HG02852 (cell line): ENCODE measurements around the gene WBP2.
"Not testable (repeated sequence)": the region's sequence is repeated elsewhere in the genome, so short reads cannot be mapped to it uniquely, and the experiment has no call there.

Experiments used
- ATAC-seq: cut with Tn5 transposase; IDR thresholded peaks from one replicate; pipeline ENCODE4 v1.9.1; 2021; ENCODE audit warnings: mild to moderate bottlenecking, moderate library complexity; ENCODE audit not compliant: unreplicated experiment

Gene WBP2

GRCh38 chr17:75869282-75870141 lies 14.4 kb upstream of the WBP2 start:
- no peak for ATAC-seq

DNA sequence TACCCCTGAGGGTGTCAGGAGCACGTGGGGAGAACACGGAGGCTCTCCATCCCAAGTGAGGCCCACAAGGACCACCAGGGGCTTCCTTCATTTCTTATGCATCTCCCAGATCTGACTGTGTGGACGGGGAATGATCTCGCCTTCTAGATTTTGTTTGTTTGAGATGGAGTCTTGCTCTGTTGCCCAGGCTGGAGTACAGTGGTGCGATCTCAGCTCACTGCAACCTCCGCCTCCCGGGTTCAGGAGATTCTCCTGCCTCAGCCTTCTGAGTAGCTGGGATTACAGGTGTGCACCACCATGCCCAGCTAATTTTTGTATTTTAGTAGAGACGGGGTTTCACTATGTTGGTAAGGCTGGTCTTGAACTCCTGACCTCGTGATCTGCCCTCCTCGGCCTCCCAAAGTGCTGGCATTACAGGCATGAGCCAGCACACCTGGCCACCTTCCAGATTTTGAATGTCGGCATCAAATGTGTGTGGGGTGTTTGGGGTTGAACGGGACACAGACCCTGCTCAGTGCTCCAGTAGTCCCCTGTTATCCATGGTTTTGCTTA lies 13.7 kb upstream of the WBP2 start:
- not testable (repeated sequence) for ATAC-seq

DNA sequence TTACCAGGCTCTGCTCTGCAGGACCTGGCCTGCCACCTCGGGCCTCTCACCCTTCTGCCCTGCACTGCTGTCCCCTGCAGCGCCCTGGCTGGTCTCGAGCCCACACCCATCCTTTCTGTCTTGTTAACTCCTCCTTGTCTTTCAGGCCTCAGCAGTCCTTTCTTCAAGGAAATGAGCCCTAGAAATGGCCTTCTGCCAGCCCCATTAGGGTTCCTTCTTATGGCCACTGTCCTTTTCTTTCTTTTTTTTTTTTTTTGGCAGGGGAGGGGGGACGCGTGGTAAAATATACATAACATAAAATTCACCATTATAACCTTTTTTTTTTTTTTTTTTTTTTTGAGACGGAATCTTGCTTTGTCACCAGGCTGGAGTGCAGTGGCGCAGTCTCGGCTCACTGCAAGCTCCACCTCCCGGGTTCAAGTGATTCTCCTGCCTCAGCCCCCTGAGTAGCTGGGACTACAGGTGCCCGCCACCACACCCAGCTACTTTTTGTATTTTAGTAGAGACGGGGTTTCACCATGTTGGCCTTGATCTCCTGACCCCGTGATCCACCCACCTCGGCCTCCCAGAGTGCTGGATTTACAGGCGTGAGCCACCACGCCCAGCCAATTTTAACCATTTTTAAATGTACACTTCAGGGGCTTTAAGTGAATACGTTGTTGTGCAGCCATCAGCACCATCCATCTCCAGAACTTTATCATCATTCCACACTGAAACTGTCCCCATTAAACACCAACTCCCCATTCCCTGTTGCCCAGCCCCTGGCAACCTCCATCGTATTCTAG lies 10.5 kb upstream of the WBP2 start:
- not testable (repeated sequence) for ATAC-seq

DNA sequence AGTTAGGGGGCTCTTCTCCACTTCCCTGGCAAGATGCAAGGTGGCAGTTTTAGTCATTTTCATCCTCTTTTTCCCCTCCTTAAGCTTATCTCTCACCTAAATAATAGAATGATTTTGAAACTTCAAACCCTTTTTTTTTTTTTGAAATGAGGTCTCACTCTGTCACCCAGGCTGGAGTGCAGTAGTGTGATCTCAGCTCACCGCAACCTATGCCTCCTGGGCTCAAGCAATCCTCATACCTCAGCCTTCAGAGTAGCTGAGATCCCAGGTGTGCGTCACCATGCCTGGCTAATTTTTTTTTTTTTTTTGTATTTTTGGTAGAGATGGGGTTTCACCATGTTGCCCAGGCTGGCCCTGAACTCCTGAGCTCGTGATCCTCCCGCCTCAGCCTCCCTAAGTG lies 9.8 kb upstream of the WBP2 start:
- peak; percentile 6 for ATAC-seq

DNA sequence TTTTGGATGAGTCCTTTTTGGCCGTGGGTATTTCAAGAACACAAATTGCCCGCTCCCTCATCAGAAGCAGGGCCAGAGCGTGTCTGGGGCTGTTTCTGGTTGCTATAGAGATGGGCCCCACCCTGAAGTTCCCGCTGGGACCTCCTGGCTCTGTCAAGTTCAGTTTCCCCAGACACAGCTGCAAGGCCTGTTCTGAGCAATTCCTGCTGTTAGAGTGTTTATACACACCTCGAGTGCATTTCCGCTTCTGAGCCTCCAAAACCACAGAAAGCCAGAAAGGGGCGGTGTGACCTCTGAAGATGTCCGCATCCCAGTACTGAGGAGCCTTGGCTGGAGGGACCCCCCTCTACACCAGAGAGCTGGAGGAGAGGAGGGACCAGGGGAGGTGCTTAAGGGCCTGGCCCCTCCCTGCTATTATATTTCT lies 9.3 kb upstream of the WBP2 start:
- peak; percentile 87 for ATAC-seq

GRCh38 chr17:75861927-75862317 lies 6.8 kb upstream of the WBP2 start:
- no peak for ATAC-seq

- not testable (repeated sequence) for ATAC-seq
Observed at GRCh38 chr17:75859358-75859757, 4.2 kb upstream of the WBP2 start.

DNA sequence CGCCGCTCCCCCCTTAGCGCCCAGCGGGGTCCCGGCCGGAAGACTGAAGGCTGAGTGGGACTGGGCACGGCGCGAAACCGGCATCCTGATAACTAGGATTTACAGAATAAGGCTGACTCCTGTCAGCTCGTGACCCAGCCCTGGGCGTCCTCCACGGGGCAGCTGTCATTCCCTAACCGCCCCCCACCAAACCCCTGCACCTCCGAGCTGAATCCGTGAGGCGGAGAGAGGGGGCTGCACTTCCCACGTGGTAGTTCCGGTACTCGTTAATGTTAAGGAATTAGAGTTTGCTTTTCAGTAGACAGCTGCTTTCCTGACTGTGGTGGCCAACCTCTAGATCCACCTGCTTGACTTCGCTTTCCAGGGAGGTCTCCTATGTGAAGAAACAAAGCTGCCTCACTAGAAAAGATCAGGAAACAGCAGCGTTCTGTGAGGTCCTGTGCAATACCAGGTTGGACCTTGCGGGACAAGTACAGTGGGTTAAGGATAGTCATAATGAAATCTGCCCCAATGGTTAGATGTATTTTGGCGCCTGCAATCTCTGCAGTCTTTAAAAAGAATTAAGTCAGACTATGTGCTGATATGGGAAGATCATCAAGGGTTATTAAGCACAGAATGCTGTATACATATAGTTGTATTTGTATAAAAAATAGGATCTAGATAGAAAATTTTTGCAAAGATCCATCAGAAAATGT lies 1.1 kb upstream of the WBP2 start:
- ATAC-seq = no peak

- no peak for ATAC-seq
Observed at GRCh38 chr17:75854881-75855309, 240 bp downstream of the WBP2 start.

DNA sequence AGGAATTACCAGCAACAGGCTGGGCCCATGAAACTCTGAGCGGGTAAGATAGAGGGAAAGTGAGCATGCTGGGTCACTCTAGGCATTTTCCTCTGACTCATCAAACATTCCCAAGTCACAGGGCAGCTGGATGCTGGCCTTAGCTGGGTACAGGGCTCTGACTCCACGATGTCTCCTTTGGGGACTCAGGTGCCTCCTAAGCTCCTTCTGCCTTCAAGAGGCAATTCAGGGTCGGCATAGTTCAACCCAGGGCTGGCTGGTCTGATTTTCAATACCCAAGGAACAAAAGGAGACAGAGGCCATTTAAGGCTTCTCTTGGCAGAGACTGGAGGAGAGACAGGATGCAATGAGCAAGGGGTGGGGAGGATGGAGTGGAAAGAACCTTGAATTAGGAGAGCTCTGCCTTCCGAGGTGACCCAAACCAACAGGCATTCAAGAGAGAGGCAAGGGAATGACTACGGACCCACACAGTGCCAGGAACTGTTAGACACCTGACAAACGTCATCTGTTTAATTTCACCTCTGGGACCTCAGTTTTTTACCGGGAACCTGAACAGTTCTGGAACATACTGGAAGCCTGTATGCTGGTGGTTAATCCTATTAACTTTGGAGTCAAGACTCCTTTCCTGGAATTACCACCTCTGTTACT lies 910 bp downstream of the WBP2 start:
- ATAC-seq = no peak

DNA sequence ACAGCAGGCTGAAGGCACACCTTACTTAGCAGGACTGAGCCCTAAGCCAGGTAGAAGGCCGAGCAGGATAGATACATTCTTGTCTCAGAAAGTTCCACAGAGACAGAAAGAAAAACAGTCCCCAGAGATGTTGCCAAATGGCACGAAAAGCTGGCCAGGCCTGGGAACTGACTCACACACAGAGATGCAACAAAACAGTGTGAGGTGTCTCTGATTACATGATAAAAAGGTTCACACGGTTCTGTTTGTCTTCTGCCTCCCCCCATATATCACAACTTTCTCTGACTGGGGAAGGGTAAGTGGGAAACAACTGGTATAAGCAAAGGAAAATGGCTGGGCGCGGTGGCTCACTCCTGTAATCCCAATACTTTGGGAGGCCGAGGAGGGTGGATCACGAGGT lies 1.7 kb downstream of the WBP2 start:
- ATAC-seq = no peak

DNA sequence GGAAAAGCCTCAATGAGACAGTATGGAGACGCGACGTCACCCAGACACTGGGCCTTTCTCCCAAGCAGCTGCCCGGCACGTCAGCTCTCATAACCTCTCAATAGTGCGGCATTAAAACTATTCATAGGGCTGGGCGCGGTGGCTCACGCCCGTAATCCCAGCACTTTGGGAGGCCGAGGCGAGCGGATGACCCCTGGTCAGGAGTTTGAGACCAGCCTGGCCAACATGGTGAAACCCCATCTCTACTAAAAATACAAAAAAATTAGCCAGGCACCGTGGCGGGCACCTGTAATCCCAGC lies 3.5 kb downstream of the WBP2 start:
- ATAC-seq = not testable (repeated sequence)

DNA sequence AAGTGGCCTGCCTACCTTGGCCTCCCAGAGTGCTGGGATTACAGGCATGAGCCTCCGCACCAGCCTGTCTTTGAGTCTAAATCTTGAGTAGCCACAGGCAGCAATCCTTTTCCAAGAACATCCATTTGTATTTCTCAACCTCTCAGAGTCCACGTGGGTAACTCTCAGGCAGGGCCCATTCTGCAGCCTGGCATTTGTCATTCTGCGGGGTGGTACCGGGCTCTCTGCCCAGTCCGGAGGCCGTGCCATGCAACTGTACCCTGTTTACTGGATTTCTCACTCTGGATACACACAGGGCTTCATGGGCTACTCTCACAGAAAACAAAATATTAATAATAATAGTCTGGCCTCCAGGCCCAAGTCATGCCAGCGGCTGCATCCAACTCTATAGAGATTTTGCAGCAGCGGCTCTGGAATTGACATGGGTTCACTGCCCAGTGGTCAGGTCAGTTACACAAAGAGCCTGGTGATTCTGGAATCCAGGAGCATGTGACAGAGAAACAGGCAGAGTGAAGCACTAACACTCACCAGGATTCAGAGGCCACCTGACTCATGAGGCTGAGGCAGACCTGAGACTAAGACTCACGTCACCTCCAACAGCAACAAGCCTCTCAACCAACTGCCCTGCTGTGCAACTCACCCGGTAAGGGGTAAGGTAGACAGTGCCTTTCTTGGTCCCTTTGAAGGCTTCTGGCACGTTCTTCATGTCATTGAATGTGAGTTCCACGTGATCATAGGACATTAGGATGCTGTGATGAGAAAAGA lies 4.0 kb downstream of the WBP2 start:
- no peak for ATAC-seq

DNA sequence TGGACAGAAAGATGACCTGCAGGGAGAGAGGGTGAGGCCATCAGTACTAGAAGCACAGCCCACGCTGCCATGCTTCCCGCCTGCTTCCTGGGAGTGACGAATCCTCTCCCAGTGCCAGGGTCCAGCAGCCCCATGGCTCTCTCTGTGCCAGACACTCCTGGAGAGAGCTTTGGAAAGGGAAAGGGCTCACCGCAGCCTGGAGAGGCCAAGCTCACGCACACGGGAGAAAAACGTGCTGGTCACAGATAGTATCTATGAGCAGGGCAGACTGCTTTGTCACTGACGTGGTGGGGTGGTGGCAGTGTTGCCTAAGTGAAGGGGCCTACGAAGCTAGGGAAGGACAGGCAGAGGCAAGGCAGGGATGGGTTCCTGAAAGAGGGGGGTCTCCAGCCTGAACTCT lies 5.4 kb downstream of the WBP2 start:
- no peak for ATAC-seq

- no peak for ATAC-seq
Observed at GRCh38 chr17:75849279-75849646, 5.9 kb downstream of the WBP2 start.

GRCh38 chr17:75848523-75849278 lies 6.4 kb downstream of the WBP2 start:
- no peak for ATAC-seq

GRCh38 chr17:75847614-75848522 lies 7.3 kb downstream of the WBP2 start:
- ATAC-seq = no peak
